ENCODE data around the gene PLPPR5. TPM values are rescaled to one million over a fixed set of nuclear protein-coding genes. Genes with fewer than 3 reads are reported as not detected.

PLPPR5 gene
- polyA plus RNA-seq, 4 donors: 0.06 to 0.27 (median 0.09) TPM; not detected in 1

GRCh38 chr1:98937347-98937746 lies 67.3 kb downstream of the PLPPR5 start:
- H3K4me3 ChIP-seq (ENCODE audit: low read depth in 1 of 3, low read length in 3 of 3): no peak overlapping the region
- no peaks in the 10 kb centered on the region for H3K4me1 ChIP-seq (ENCODE audit: control insufficient read depth in 3 of 3, insufficient read depth in 2 of 3, low read depth in 1 of 3, low read length in 2 of 3)
- no peaks in the 10 kb centered on the region for H3K9me3 ChIP-seq (ENCODE audit: control insufficient read depth in 2 of 2, insufficient read depth in 1 of 2, low read depth in 1 of 2, low read length in 1 of 2)
- DNase-seq (no peak), FAIRE-seq (no peak)
- no peak overlapping the region for H3K27ac ChIP-seq (ENCODE audit: low read depth in 1 of 3, low read length in 2 of 3)
- H3K27me3 ChIP-seq (ENCODE audit: control insufficient read depth in 3 of 3, insufficient read depth in 3 of 3, low read length in 3 of 3): no peaks in the 10 kb centered on the region
- H3K36me3 ChIP-seq (ENCODE audit: control insufficient read depth in 3 of 3, insufficient read depth in 2 of 3, low read depth in 1 of 3, low read length in 3 of 3): no peaks in the 10 kb centered on the region

GRCh38 chr1:98932184-98932583 lies 72.5 kb downstream of the PLPPR5 start:
- no peaks in the 10 kb centered on the region for H3K4me1 ChIP-seq (ENCODE audit: control insufficient read depth in 3 of 3, insufficient read depth in 2 of 3, low read depth in 1 of 3, low read length in 2 of 3)
- no peak overlapping the region for H3K27ac ChIP-seq (ENCODE audit: low read depth in 1 of 3, low read length in 2 of 3)
- DNase-seq (no peak), FAIRE-seq (no peak)
- no peaks in the 10 kb centered on the region for H3K27me3 ChIP-seq (ENCODE audit: control insufficient read depth in 3 of 3, insufficient read depth in 3 of 3, low read length in 3 of 3)
- no peaks in the 10 kb centered on the region for H3K36me3 ChIP-seq (ENCODE audit: control insufficient read depth in 3 of 3, insufficient read depth in 2 of 3, low read depth in 1 of 3, low read length in 3 of 3)
- H3K4me3 ChIP-seq (ENCODE audit: low read depth in 1 of 3, low read length in 3 of 3): no peak overlapping the region
- no peaks in the 10 kb centered on the region for H3K9me3 ChIP-seq (ENCODE audit: control insufficient read depth in 2 of 2, insufficient read depth in 1 of 2, low read depth in 1 of 2, low read length in 1 of 2)
- 72 to 84% (median 75%) methylated on average over 5 of the region's 5 CpGs for WGBS, 3 donors

- no peak for DNase-seq
- Histone ChIP-seq H3K4me3 (ENCODE audit: low read depth in 1 of 3, low read length in 3 of 3) (no peak overlapping the region), H3K9me3 (ENCODE audit: control insufficient read depth in 2 of 2, insufficient read depth in 1 of 2, low read depth in 1 of 2, low read length in 1 of 2) (no peaks in the 10 kb centered on the region), H3K4me1 (ENCODE audit: control insufficient read depth in 3 of 3, insufficient read depth in 2 of 3, low read depth in 1 of 3, low read length in 2 of 3) (no peaks in the 10 kb centered on the region), H3K27ac (ENCODE audit: low read depth in 1 of 3, low read length in 2 of 3) (no peak overlapping the region), H3K27me3 (ENCODE audit: control insufficient read depth in 3 of 3, insufficient read depth in 3 of 3, low read length in 3 of 3) (no peaks in the 10 kb centered on the region), H3K36me3 (ENCODE audit: control insufficient read depth in 3 of 3, insufficient read depth in 2 of 3, low read depth in 1 of 3, low read length in 3 of 3) (no peaks in the 10 kb centered on the region)
- 80 to 82% (median 81%) methylated on average over 8 of the region's 8 CpGs for WGBS, 3 donors
- FAIRE-seq: no peak
These were observed 73.4 kb downstream of the PLPPR5 start for GRCh38 chr1:98931128-98931835.

GRCh38 chr1:98929437-98929836 lies 75.2 kb downstream of the PLPPR5 start:
- Histone ChIP-seq H3K27ac (ENCODE audit: low read depth in 1 of 3, low read length in 2 of 3) (no peak overlapping the region), H3K9me3 (ENCODE audit: control insufficient read depth in 2 of 2, insufficient read depth in 1 of 2, low read depth in 1 of 2, low read length in 1 of 2) (no peaks in the 10 kb centered on the region), H3K27me3 (ENCODE audit: control insufficient read depth in 3 of 3, insufficient read depth in 3 of 3, low read length in 3 of 3) (no peaks in the 10 kb centered on the region), H3K4me1 (ENCODE audit: control insufficient read depth in 3 of 3, insufficient read depth in 2 of 3, low read depth in 1 of 3, low read length in 2 of 3) (no peaks in the 10 kb centered on the region), H3K4me3 (ENCODE audit: low read depth in 1 of 3, low read length in 3 of 3) (no peak overlapping the region), H3K36me3 (ENCODE audit: control insufficient read depth in 3 of 3, insufficient read depth in 2 of 3, low read depth in 1 of 3, low read length in 3 of 3) (no peaks in the 10 kb centered on the region)
- DNase-seq (no peak), FAIRE-seq (no peak)
- 53 to 70% (median 56%) methylated on average over 1 of the region's 1 CpG for WGBS, 3 donors

GRCh38 chr1:98926597-98926996 lies 78.1 kb downstream of the PLPPR5 start:
- Histone ChIP-seq H3K4me3 (ENCODE audit: low read depth in 1 of 3, low read length in 3 of 3) (no peak overlapping the region), H3K4me1 (ENCODE audit: control insufficient read depth in 3 of 3, insufficient read depth in 2 of 3, low read depth in 1 of 3, low read length in 2 of 3) (no peaks in the 10 kb centered on the region), H3K36me3 (ENCODE audit: control insufficient read depth in 3 of 3, insufficient read depth in 2 of 3, low read depth in 1 of 3, low read length in 3 of 3) (no peaks in the 10 kb centered on the region), H3K9me3 (ENCODE audit: control insufficient read depth in 2 of 2, insufficient read depth in 1 of 2, low read depth in 1 of 2, low read length in 1 of 2) (no peaks in the 10 kb centered on the region), H3K27ac (ENCODE audit: low read depth in 1 of 3, low read length in 2 of 3) (no peak overlapping the region), H3K27me3 (ENCODE audit: control insufficient read depth in 3 of 3, insufficient read depth in 3 of 3, low read length in 3 of 3) (no peaks in the 10 kb centered on the region)
- FAIRE-seq (no peak), DNase-seq (no peak)
- 73 to 81% (median 77%) methylated on average over 4 of the region's 4 CpGs for WGBS, 3 donors

- Histone ChIP-seq H3K36me3 (ENCODE audit: control insufficient read depth in 3 of 3, insufficient read depth in 2 of 3, low read depth in 1 of 3, low read length in 3 of 3) (no peaks in the 10 kb centered on the region), H3K9me3 (ENCODE audit: control insufficient read depth in 2 of 2, insufficient read depth in 1 of 2, low read depth in 1 of 2, low read length in 1 of 2) (no peaks in the 10 kb centered on the region), H3K4me1 (ENCODE audit: control insufficient read depth in 3 of 3, insufficient read depth in 2 of 3, low read depth in 1 of 3, low read length in 2 of 3) (no peaks in the 10 kb centered on the region), H3K27ac (ENCODE audit: low read depth in 1 of 3, low read length in 2 of 3) (no peak overlapping the region), H3K27me3 (ENCODE audit: control insufficient read depth in 3 of 3, insufficient read depth in 3 of 3, low read length in 3 of 3) (no peaks in the 10 kb centered on the region), H3K4me3 (ENCODE audit: low read depth in 1 of 3, low read length in 3 of 3) (no peak overlapping the region)
- 63 to 80% (median 71%) methylated on average over 1 of the region's 1 CpG for WGBS, 3 donors
- FAIRE-seq (no peak), DNase-seq (no peak)
These were observed 79.7 kb downstream of the PLPPR5 start for GRCh38 chr1:98924977-98925376.

- no peak overlapping the region for H3K27ac ChIP-seq (ENCODE audit: low read depth in 1 of 3, low read length in 2 of 3)
- H3K9me3 ChIP-seq (ENCODE audit: control insufficient read depth in 2 of 2, insufficient read depth in 1 of 2, low read depth in 1 of 2, low read length in 1 of 2): no peaks in the 10 kb centered on the region
- no peak for FAIRE-seq
- 79 to 80% (median 80%) methylated on average over 4 of the region's 4 CpGs for WGBS, 3 donors
- no peaks in the 10 kb centered on the region for H3K36me3 ChIP-seq (ENCODE audit: control insufficient read depth in 3 of 3, insufficient read depth in 2 of 3, low read depth in 1 of 3, low read length in 3 of 3)
- no peak for DNase-seq
- H3K4me1 ChIP-seq (ENCODE audit: control insufficient read depth in 3 of 3, insufficient read depth in 2 of 3, low read depth in 1 of 3, low read length in 2 of 3): no peaks in the 10 kb centered on the region
- no peak overlapping the region for H3K4me3 ChIP-seq (ENCODE audit: low read depth in 1 of 3, low read length in 3 of 3)
- H3K27me3 ChIP-seq (ENCODE audit: control insufficient read depth in 3 of 3, insufficient read depth in 3 of 3, low read length in 3 of 3): no peaks in the 10 kb centered on the region
These were observed 81.0 kb downstream of the PLPPR5 start for GRCh38 chr1:98923667-98924066.

- Histone ChIP-seq H3K4me1 (ENCODE audit: control insufficient read depth in 3 of 3, insufficient read depth in 2 of 3, low read depth in 1 of 3, low read length in 2 of 3) (no peaks in the 10 kb centered on the region), H3K36me3 (ENCODE audit: control insufficient read depth in 3 of 3, insufficient read depth in 2 of 3, low read depth in 1 of 3, low read length in 3 of 3) (no peaks in the 10 kb centered on the region), H3K27ac (ENCODE audit: low read depth in 1 of 3, low read length in 2 of 3) (no peak overlapping the region), H3K9me3 (ENCODE audit: control insufficient read depth in 2 of 2, insufficient read depth in 1 of 2, low read depth in 1 of 2, low read length in 1 of 2) (no peaks in the 10 kb centered on the region), H3K27me3 (ENCODE audit: control insufficient read depth in 3 of 3, insufficient read depth in 3 of 3, low read length in 3 of 3) (no peaks in the 10 kb centered on the region), H3K4me3 (ENCODE audit: low read depth in 1 of 3, low read length in 3 of 3) (no peak overlapping the region)
- DNase-seq (no peak), FAIRE-seq (no peak)
- 86 to 90% (median 86%) methylated on average over 2 of the region's 2 CpGs for WGBS, 3 donors
These were observed 82.8 kb downstream of the PLPPR5 start for GRCh38 chr1:98921817-98922216.

GRCh38 chr1:98920441-98921110 lies 84.1 kb downstream of the PLPPR5 start:
- 46 to 58% (median 48%) methylated on average over 2 of the region's 2 CpGs for WGBS, 3 donors
- DNase-seq (no peak), FAIRE-seq (no peak)
- Histone ChIP-seq H3K9me3 (ENCODE audit: control insufficient read depth in 2 of 2, insufficient read depth in 1 of 2, low read depth in 1 of 2, low read length in 1 of 2) (no peaks in the 10 kb centered on the region), H3K36me3 (ENCODE audit: control insufficient read depth in 3 of 3, insufficient read depth in 2 of 3, low read depth in 1 of 3, low read length in 3 of 3) (no peaks in the 10 kb centered on the region), H3K4me3 (ENCODE audit: low read depth in 1 of 3, low read length in 3 of 3) (no peak overlapping the region), H3K4me1 (ENCODE audit: control insufficient read depth in 3 of 3, insufficient read depth in 2 of 3, low read depth in 1 of 3, low read length in 2 of 3) (no peaks in the 10 kb centered on the region), H3K27me3 (ENCODE audit: control insufficient read depth in 3 of 3, insufficient read depth in 3 of 3, low read length in 3 of 3) (no peaks in the 10 kb centered on the region), H3K27ac (ENCODE audit: low read depth in 1 of 3, low read length in 2 of 3) (no peak overlapping the region)
